Measurements from ENCODE around the gene TMTC2.
A peak's percentile ranks its signal among the peaks of the same experiment; 100 is the strongest.

The TMTC2 gene

GRCh38 chr12:83128540-83128939, 441.8 kb downstream of the TMTC2 start:
- DNase-seq = peak in 4 of 42 donors; percentile 11 to 60 (median 17)
- intact Hi-C loops (cut with DNase I) = no loop called here

- intact Hi-C loops (cut with DNase I) = no loop called here
- DNase-seq = no peak
Observed at GRCh38 chr12:83130178-83130577, 443.5 kb downstream of the TMTC2 start.

- DNase-seq = no peak
- intact Hi-C loops (cut with DNase I) = no loop called here
Observed at GRCh38 chr12:83132360-83132759, 445.7 kb downstream of the TMTC2 start.

GRCh38 chr12:83136411-83136810, 449.7 kb downstream of the TMTC2 start:
- no peak for DNase-seq
- intact Hi-C loops (cut with DNase I) = no loop called here

GRCh38 chr12:83140135-83140534, 453.4 kb downstream of the TMTC2 start:
- intact Hi-C loops (cut with DNase I) = no loop called here
- no peak for DNase-seq

GRCh38 chr12:83141460-83141994, 454.8 kb downstream of the TMTC2 start:
- intact Hi-C loops (cut with DNase I) = no loop called here
- no peak for DNase-seq

- no peak for DNase-seq
- intact Hi-C loops (cut with DNase I) = no loop called here
Observed at GRCh38 chr12:83142914-83143313, 456.2 kb downstream of the TMTC2 start.

GRCh38 chr12:83143950-83144349, 457.2 kb downstream of the TMTC2 start:
- no peak for DNase-seq
- intact Hi-C loops (cut with DNase I) = no loop called here

GRCh38 chr12:83145325-83145840, 458.7 kb downstream of the TMTC2 start:
- intact Hi-C loops (cut with DNase I) = no loop called here
- peak in 1 of 42 donors; percentile 14 for DNase-seq

GRCh38 chr12:83147341-83147740, 460.6 kb downstream of the TMTC2 start:
- intact Hi-C loops (cut with DNase I) = no loop called here

GRCh38 chr12:83149987-83150386, 463.3 kb downstream of the TMTC2 start:
- intact Hi-C loops (cut with DNase I) = no loop called here
- DNase-seq = no peak

More at GRCh38 chr12:83147341-83147740, 460.6 kb downstream of the TMTC2 start:
- no peak for DNase-seq

GRCh38 chr12:83150465-83151189, 463.9 kb downstream of the TMTC2 start:
- no peak for DNase-seq
- intact Hi-C loops (cut with DNase I) = no loop called here

- intact Hi-C loops (cut with DNase I) = no loop called here
Observed at GRCh38 chr12:83153177-83153576, 466.5 kb downstream of the TMTC2 start.

GRCh38 chr12:83156815-83157214, 470.1 kb downstream of the TMTC2 start:
- intact Hi-C loops (cut with DNase I) = no loop called here
- no peak for DNase-seq

More at GRCh38 chr12:83153177-83153576, 466.5 kb downstream of the TMTC2 start:
- DNase-seq = no peak

GRCh38 chr12:83157604-83158003, 470.9 kb downstream of the TMTC2 start:
- intact Hi-C loops (cut with DNase I) = no loop called here
- no peak for DNase-seq

GRCh38 chr12:83158613-83159207, 472.0 kb downstream of the TMTC2 start:
- DNase-seq = no peak
- intact Hi-C loops (cut with DNase I) = no loop called here

GRCh38 chr12:83161456-83161855, 474.8 kb downstream of the TMTC2 start:
- no peak for DNase-seq
- intact Hi-C loops (cut with DNase I) = no loop called here

- intact Hi-C loops (cut with DNase I) = no loop called here
- DNase-seq = no peak
Observed at GRCh38 chr12:83168751-83169150, 482.0 kb downstream of the TMTC2 start.

GRCh38 chr12:83172441-83172840, 485.7 kb downstream of the TMTC2 start:
- intact Hi-C loops (cut with DNase I) = no loop called here
- peak in 2 of 42 donors; percentile 7 to 13 for DNase-seq

GRCh38 chr12:83172866-83173649, 486.4 kb downstream of the TMTC2 start:
- intact Hi-C loops (cut with DNase I) = no loop called here
- DNase-seq = no peak

All from head of caudate nucleus (tissue), 42 donors.